HEK293 (cell line): ENCODE data around the gene MYO1B.

Source experiments
- BCL11B ChIP-seq: fragments of 450-650 bp; formaldehyde crosslinking; IDR thresholded peaks from 2 replicates; pipeline ENCODE4 v1.5.1; 2016; ENCODE audit warnings: low read depth, missing biosample characterization, missing genetic modification characterization
- KLF7 ChIP-seq: fragments of 450-650 bp; formaldehyde crosslinking; IDR thresholded peaks from 2 replicates; pipeline ENCODE4 v1.5.1; 2016; ENCODE audit warnings: missing biosample characterization, missing genetic modification characterization, borderline replicate concordance
- MEIS1 ChIP-seq: sonication (generic); formaldehyde crosslinking; IDR thresholded peaks from 2 replicates; pipeline ENCODE4 v1.8.1; 2022; ENCODE audit warnings: missing genetic modification reagents, mild to moderate bottlenecking, borderline replicate concordance
- MZF1 ChIP-seq: fragments of 450-650 bp; formaldehyde crosslinking; IDR thresholded peaks from 2 replicates; pipeline ENCODE4 v1.5.1; 2017; ENCODE audit warnings: missing biosample characterization, missing genetic modification characterization, borderline replicate concordance
- PRDM1 ChIP-seq: fragments of 450-650 bp; formaldehyde crosslinking; IDR thresholded peaks from 2 replicates; pipeline ENCODE4; 2016; ENCODE audit warnings: missing biosample characterization, missing genetic modification characterization
- REST ChIP-seq: fragments of 450-650 bp; formaldehyde crosslinking; IDR thresholded peaks from 2 replicates; pipeline ENCODE4 v1.5.1; 2016; ENCODE audit warnings: missing biosample characterization, missing genetic modification characterization
- TRIM28 ChIP-seq: IDR thresholded peaks from 2 replicates; pipeline ENCODE4 v1.6.1; 2011; ENCODE audit warnings: low read length, control low read depth, borderline replicate concordance
- WT1 ChIP-seq: fragments of 450-650 bp; formaldehyde crosslinking; IDR thresholded peaks from 2 replicates; pipeline ENCODE4 v1.5.1; 2016; ENCODE audit warnings: missing biosample characterization, missing genetic modification characterization
- ZBTB11 ChIP-seq: fragments of 450-650 bp; formaldehyde crosslinking; conservative IDR thresholded peaks from 2 replicates; pipeline ENCODE4 v1.5.1; 2016; ENCODE audit warnings: low read depth, missing biosample characterization, missing genetic modification characterization
- ZBTB26 ChIP-seq: fragments of 450-650 bp; formaldehyde crosslinking; optimal IDR thresholded peaks from 2 replicates; pipeline ENCODE3; 2016; ENCODE audit warnings: missing biosample characterization, mild to moderate bottlenecking, missing genetic modification characterization
- ZBTB6 ChIP-seq: fragments of 450-650 bp; formaldehyde crosslinking; IDR thresholded peaks from 2 replicates; pipeline ENCODE4 v1.5.1; 2017; ENCODE audit warnings: missing biosample characterization, missing genetic modification characterization
- ZBTB8A ChIP-seq: fragments of 450-650 bp; formaldehyde crosslinking; IDR thresholded peaks from 2 replicates; pipeline ENCODE4 v1.5.1; 2016; ENCODE audit warnings: missing biosample characterization, missing genetic modification characterization
- ZIC2 ChIP-seq: fragments of 450-650 bp; formaldehyde crosslinking; IDR thresholded peaks from 2 replicates; pipeline ENCODE4 v1.5.1; 2016; ENCODE audit warnings: missing biosample characterization, missing genetic modification characterization
- ZNF114 ChIP-seq: fragments of 450-650 bp; formaldehyde crosslinking; IDR thresholded peaks from 2 replicates; pipeline ENCODE4 v1.5.0; 2017; ENCODE audit warnings: missing biosample characterization, missing genetic modification characterization
- ZNF155 ChIP-seq: fragments of 450-650 bp; formaldehyde crosslinking; IDR thresholded peaks from 2 replicates; pipeline ENCODE4 v1.5.1; 2016; ENCODE audit warnings: missing biosample characterization, missing genetic modification characterization
- ZNF174 ChIP-seq: fragments of 450-650 bp; formaldehyde crosslinking; IDR thresholded peaks from 2 replicates; pipeline ENCODE4 v1.5.0; 2017; ENCODE audit warnings: missing biosample characterization, mild to moderate bottlenecking, missing genetic modification characterization
- ZNF214 ChIP-seq: fragments of 450-650 bp; formaldehyde crosslinking; IDR thresholded peaks from 2 replicates; pipeline ENCODE4 v1.5.1; 2017; ENCODE audit warnings: missing biosample characterization, mild to moderate bottlenecking, missing genetic modification characterization, borderline replicate concordance
- ZNF221 ChIP-seq: fragments of 450-650 bp; formaldehyde crosslinking; IDR thresholded peaks from 2 replicates; pipeline ENCODE4 v1.5.1; 2017; ENCODE audit warnings: missing biosample characterization, missing genetic modification characterization, borderline replicate concordance
- ZNF324 ChIP-seq: fragments of 450-650 bp; formaldehyde crosslinking; IDR thresholded peaks from 2 replicates; pipeline ENCODE4 v1.5.1; 2016; ENCODE audit warnings: missing biosample characterization, missing genetic modification characterization
- ZNF391 ChIP-seq: fragments of 450-650 bp; formaldehyde crosslinking; IDR thresholded peaks from 2 replicates; pipeline ENCODE4 v1.5.1; 2016; ENCODE audit warnings: low read depth, missing biosample characterization, missing genetic modification characterization, borderline replicate concordance
- ZNF404 ChIP-seq: fragments of 450-650 bp; formaldehyde crosslinking; IDR thresholded peaks from 2 replicates; pipeline ENCODE4 v1.5.1; 2017; ENCODE audit warnings: missing biosample characterization, missing genetic modification characterization
- ZNF433 ChIP-seq: fragments of 450-650 bp; formaldehyde crosslinking; IDR thresholded peaks from 2 replicates; pipeline ENCODE4 v1.5.1; 2016; ENCODE audit warnings: missing biosample characterization, missing genetic modification characterization, low read depth
- ZNF510 ChIP-seq: fragments of 450-650 bp; formaldehyde crosslinking; IDR thresholded peaks from 2 replicates; pipeline ENCODE4 v1.5.1; 2018; ENCODE audit warnings: mild to moderate bottlenecking, missing genetic modification characterization, missing biosample characterization; ENCODE audit not compliant: insufficient replicate concordance
- ZNF529 ChIP-seq: fragments of 450-650 bp; formaldehyde crosslinking; IDR thresholded peaks from 2 replicates; pipeline ENCODE4 v1.5.1; 2017; ENCODE audit warnings: missing genetic modification characterization, missing biosample characterization; ENCODE audit not compliant: insufficient replicate concordance
- ZNF530 ChIP-seq: fragments of 450-650 bp; formaldehyde crosslinking; IDR thresholded peaks from 2 replicates; pipeline ENCODE4 v1.5.1; 2016; ENCODE audit warnings: low read depth, missing biosample characterization, missing genetic modification characterization
- ZNF580 ChIP-seq: fragments of 450-650 bp; formaldehyde crosslinking; IDR thresholded peaks from 2 replicates; pipeline ENCODE4 v1.5.1; 2016; ENCODE audit warnings: missing biosample characterization, missing genetic modification characterization
- ZNF610 ChIP-seq: fragments of 450-650 bp; formaldehyde crosslinking; IDR thresholded peaks from 2 replicates; pipeline ENCODE4 v1.5.1; 2016; ENCODE audit warnings: missing biosample characterization, missing genetic modification characterization, borderline replicate concordance
- ZNF621 ChIP-seq: fragments of 450-650 bp; formaldehyde crosslinking; IDR thresholded peaks from 2 replicates; pipeline ENCODE4 v1.5.1; 2017; ENCODE audit warnings: missing biosample characterization, missing genetic modification characterization
- ZNF792 ChIP-seq: fragments of 450-650 bp; formaldehyde crosslinking; IDR thresholded peaks from 2 replicates; pipeline ENCODE4 v1.5.1; 2016; ENCODE audit warnings: missing biosample characterization, missing genetic modification characterization
- ZSCAN23 ChIP-seq: fragments of 450-650 bp; formaldehyde crosslinking; IDR thresholded peaks from 2 replicates; pipeline ENCODE4 v1.5.1; 2016; ENCODE audit warnings: missing biosample characterization, missing genetic modification characterization

Gene MYO1B

GRCh38 chr2:191245869-191246531 is 796 bp downstream of the MYO1B start (continued):
- no peak for TF ChIP-seq REST (tag by site-specific recombination)
- no peak for TF ChIP-seq ZNF621 (tag by site-specific recombination)
- TF ChIP-seq ZNF155 (tag by site-specific recombination), result no peak
- peak; percentile 51; the same call in 1 of the 2 replicates for TF ChIP-seq PRDM1 (tag by site-specific recombination)
- no peak for TF ChIP-seq BCL11B (tag by site-specific recombination)
- no peak for TF ChIP-seq ZNF114 (tag by site-specific recombination)
- TF ChIP-seq ZBTB26, result peak; percentile 77
- TF ChIP-seq ZIC2, result peak; percentile 82
- no peak for TF ChIP-seq ZNF221 (tag by site-specific recombination)
- no peak for TF ChIP-seq ZNF324 (tag by site-specific recombination)
- TF ChIP-seq ZNF510 (tag by site-specific recombination), result no peak
- TF ChIP-seq ZNF433, result no peak
- TF ChIP-seq ZNF530 (tag by site-specific recombination), result no peak
- TF ChIP-seq WT1 (tag by site-specific recombination), result peak; percentile 53; the same call in 1 of the 2 replicates
- no peak for TF ChIP-seq ZNF610 (tag by site-specific recombination)
- no peak for TF ChIP-seq ZNF529 (tag by site-specific recombination)
- TF ChIP-seq ZBTB6 (tag by site-specific recombination), result no peak
- no peak for TF ChIP-seq MEIS1
- TF ChIP-seq ZNF404 (tag by site-specific recombination), result no peak
- TF ChIP-seq KLF7 (tag by site-specific recombination), result no peak; the same call in 1 of the 2 replicates
- TF ChIP-seq TRIM28, result no peak
- no peak for TF ChIP-seq ZSCAN23 (tag by site-specific recombination)
- no peak for TF ChIP-seq MZF1 (tag by site-specific recombination)
- TF ChIP-seq ZNF580 (tag by site-specific recombination), result no peak
- no peak for TF ChIP-seq ZNF391 (tag by site-specific recombination)
- TF ChIP-seq ZNF214 (tag by site-specific recombination), result no peak
- TF ChIP-seq ZNF174 (tag by site-specific recombination), result no peak
- peak; percentile 79 for TF ChIP-seq ZBTB11 (tag by site-specific recombination)
- peak; percentile 45; the same call in 1 of the 2 replicates for TF ChIP-seq ZBTB8A (tag by site-specific recombination)
- TF ChIP-seq ZNF792 (tag by site-specific recombination), result no peak
